Natural killer cell treated with Interleukin-12 subunit alpha and Interleukin-12 subunit beta and Interleukin-15 and Interleukin-18, amount 100 ng/mL, for 72 hours (primary cell): ENCODE measurements around the gene PDZRN4. TPM values are rescaled to one million over a fixed set of nuclear protein-coding genes. Genes with fewer than 3 reads are reported as not detected.
"Not testable (repeated sequence)": the region's sequence is repeated elsewhere in the genome, so short reads cannot be mapped to it uniquely, and the experiment has no call there.

Experiments
- ATAC-seq, 2 donors: fragments of 150-1000 bp; cut with Tn5 transposase in 1 of 2; sonication (Bioruptor Pico), chemical (Tn5 transposase) in 1 of 2; 2 replicates each; pipeline ENCODE4 v1.10.0; 2021
- DNase-seq: peaks from one replicate; pipeline ENCODE4 v3.0.0; 2022; ENCODE audit warnings: low spot score
- H3K27ac Mint-ChIP-seq, 2 donors: 1 replicate in 1 of 2; 2 replicates in 1 of 2; pipeline ENCODE4 v1.8.0; 2022; ENCODE audit warnings: mixed read lengths in 2 of 2, mild to moderate bottlenecking in 1 of 2, moderate library complexity in 1 of 2
- H3K27me3 Mint-ChIP-seq, 2 donors: 1 replicate in 1 of 2; 2 replicates in 1 of 2; pipeline ENCODE4 v1.8.0; 2022; ENCODE audit warnings: mixed read lengths in 2 of 2
- H3K36me3 Mint-ChIP-seq: one replicate; pipeline ENCODE4 v1.8.0; 2022; ENCODE audit warnings: mixed read lengths
- H3K4me1 Mint-ChIP-seq, 2 donors: 1 replicate in 1 of 2; 2 replicates in 1 of 2; pipeline ENCODE4 v1.8.0; 2022; ENCODE audit warnings: low read depth in 2 of 2, mixed read lengths in 2 of 2, mild to moderate bottlenecking in 1 of 2
- H3K4me3 Mint-ChIP-seq: one replicate; pipeline ENCODE4 v1.8.0; 2022; ENCODE audit warnings: mixed read lengths
- H3K9me3 Mint-ChIP-seq: 2 replicates; pipeline ENCODE4 v1.8.0; 2022; ENCODE audit warnings: mixed read lengths
- total RNA-seq, 2 donors: library from RNA; stranded (reverse); gene quantifications; one replicate each; pipeline ENCODE4 v1.2.3, GENCODE V29; 2022

PDZRN4 gene
- total RNA-seq, 2 donors from 2014 or later = not detected

DNA sequence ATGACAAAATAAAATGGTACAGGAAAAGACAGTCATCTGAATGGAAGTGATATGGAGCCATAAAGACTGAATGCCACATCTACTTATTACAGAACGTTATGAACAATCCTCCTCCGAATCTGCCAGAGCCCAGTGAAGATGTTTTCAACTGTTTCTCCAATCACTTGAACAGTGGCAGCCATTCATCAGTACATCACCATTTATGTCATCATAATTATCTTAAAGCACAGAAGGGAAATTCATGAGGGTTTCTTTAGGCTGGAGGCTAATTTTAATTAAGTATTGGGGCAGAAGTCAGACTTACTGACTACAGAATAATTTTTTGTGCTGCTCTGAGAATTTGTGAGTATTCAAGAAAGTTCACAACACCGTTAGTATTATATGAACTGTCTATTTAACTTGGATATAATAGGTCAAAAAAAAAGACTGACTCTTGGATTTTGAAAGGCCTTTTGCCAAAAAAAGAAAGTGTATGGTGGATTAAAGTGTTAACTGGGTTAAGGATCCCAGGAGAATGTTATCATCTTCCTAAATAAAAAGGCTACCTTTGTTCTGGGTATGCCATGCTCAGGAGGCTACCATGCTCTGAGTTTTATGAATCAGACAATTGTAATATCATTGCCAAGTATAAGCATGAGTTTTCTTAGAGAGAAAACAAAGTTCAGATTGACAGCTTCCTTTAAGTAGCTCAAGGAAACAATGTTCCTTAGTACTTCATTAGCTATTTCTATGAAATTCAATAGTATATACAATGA is 40.1 kb downstream of the PDZRN4 start:
- Mint-ChIP-seq H3K27me3 (no peaks in the 10 kb centered on the region), H3K36me3 (no peaks in the 10 kb centered on the region), H3K4me1 (peaks cover 0 to 3% of the 10 kb centered on the region in 2 donors), H3K4me3 (no peak overlapping the region), H3K9me3 (peaks cover 2% of the 10 kb centered on the region), H3K27ac (no peak overlapping the region)
- no peak for DNase-seq
- no peak for ATAC-seq

DNA sequence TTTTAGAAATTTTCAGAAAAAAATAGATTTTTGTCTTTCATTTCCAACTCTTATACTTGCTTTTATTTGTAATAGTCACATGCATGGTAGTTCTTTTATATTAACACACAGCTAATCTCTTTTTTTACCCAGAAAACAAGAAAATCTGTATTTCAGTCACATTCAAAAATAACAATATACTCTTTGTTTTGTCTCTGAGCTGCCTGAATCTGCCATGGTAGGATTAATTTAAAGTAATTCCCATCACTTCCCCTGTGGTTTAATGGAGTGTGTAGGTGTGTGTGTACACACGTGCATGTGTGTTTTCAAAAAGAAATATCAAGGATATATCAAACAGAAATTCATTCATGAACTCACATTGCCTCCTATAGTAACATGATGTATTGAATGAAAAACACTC is 42.6 kb downstream of the PDZRN4 start:
- no peak overlapping the region for H3K4me3 Mint-ChIP-seq
- DNase-seq = no peak
- no peak for ATAC-seq
- peaks cover 0 to 3% of the 10 kb centered on the region in 2 donors for H3K4me1 Mint-ChIP-seq
- peaks cover 2% of the 10 kb centered on the region for H3K9me3 Mint-ChIP-seq
- no peaks in the 10 kb centered on the region for H3K36me3 Mint-ChIP-seq
- H3K27me3 Mint-ChIP-seq = no peaks in the 10 kb centered on the region
- H3K27ac Mint-ChIP-seq = no peak overlapping the region

DNA sequence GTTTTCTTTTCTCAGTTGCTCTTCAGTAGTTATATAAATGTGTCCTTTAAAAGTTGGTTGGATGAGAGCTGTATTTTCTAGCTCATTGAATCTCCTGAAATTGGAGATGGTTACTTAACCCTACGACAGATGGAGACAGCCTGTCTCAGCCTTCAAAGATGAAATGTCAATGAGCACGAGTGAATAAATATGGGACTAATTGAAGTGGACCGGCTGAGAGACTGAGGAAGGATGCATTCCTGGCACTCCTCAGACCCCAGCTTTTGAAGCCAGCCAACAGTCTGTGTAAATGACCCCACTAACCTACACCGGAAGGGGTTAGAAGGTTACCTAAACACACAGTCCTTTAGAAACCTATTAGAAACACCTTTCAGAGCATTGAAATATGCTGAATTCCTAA is 46.6 kb downstream of the PDZRN4 start:
- ATAC-seq = no peak
- Mint-ChIP-seq H3K27ac (no peak overlapping the region), H3K9me3 (peaks cover 9% of the 10 kb centered on the region), H3K36me3 (no peaks in the 10 kb centered on the region), H3K4me1 (no peaks in the 10 kb centered on the region), H3K4me3 (no peak overlapping the region), H3K27me3 (no peaks in the 10 kb centered on the region)
- no peak for DNase-seq

DNA sequence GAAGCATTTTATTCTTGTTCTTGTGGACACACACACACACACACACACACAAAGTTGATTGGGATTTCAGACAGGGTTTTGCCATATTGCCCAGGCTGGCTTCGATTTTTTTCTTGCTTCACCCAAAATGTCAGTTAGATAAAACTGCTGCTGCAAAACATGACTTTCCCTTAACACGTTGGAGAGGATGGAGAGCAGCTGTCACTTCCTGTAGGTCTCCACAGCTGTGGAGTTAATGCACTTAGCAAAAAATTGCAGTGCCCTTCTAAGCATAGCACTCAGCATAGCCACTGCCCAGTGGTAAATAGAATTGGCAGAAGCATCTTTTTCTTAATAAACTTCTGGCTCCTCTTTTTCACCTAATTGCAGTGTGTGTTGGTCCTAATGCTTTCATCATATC is 54.5 kb downstream of the PDZRN4 start:
- Mint-ChIP-seq H3K27me3 (no peaks in the 10 kb centered on the region), H3K27ac (no peak overlapping the region), H3K4me3 (no peak overlapping the region), H3K36me3 (no peaks in the 10 kb centered on the region), H3K9me3 (peaks cover 14% of the 10 kb centered on the region), H3K4me1 (no peaks in the 10 kb centered on the region)
- DNase-seq (no peak), ATAC-seq (no peak)

- DNase-seq (no peak), ATAC-seq (no peak)
- Mint-ChIP-seq H3K4me1 (no peaks in the 10 kb centered on the region), H3K27ac (no peak overlapping the region), H3K9me3 (peaks cover 7% of the 10 kb centered on the region), H3K27me3 (no peaks in the 10 kb centered on the region), H3K4me3 (no peak overlapping the region), H3K36me3 (no peaks in the 10 kb centered on the region)
Observed at GRCh38 chr12:41248391-41248790, 60.3 kb downstream of the PDZRN4 start.

DNA sequence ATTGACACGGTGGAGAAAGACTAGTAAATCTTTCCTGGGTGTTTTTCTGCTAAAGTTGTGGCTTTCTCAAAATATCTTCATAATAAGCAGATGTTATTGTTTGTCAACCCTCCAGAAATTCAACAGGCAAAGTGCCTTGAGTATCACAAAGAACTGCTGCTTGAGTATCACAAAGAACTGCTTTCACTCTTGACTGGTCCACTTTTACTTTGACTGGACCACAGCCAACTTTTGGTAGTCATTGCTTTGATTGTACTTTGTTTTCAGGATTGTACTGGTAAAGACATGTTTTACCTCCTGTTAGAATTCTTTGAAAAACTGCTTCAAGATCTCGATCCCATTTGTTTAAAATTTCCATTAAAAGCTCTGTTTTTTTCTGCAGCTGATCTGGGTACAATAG is 62.6 kb downstream of the PDZRN4 start:
- H3K9me3 Mint-ChIP-seq = peaks cover under 1% of the 10 kb centered on the region
- no peak overlapping the region for H3K4me3 Mint-ChIP-seq
- no peaks in the 10 kb centered on the region for H3K27me3 Mint-ChIP-seq
- H3K36me3 Mint-ChIP-seq = no peaks in the 10 kb centered on the region
- DNase-seq = no peak
- H3K27ac Mint-ChIP-seq = no peak overlapping the region
- no peak for ATAC-seq
- H3K4me1 Mint-ChIP-seq = no peaks in the 10 kb centered on the region

- DNase-seq = no peak
- H3K4me1 Mint-ChIP-seq = no peaks in the 10 kb centered on the region
- H3K36me3 Mint-ChIP-seq = no peaks in the 10 kb centered on the region
- ATAC-seq = no peak
- H3K27ac Mint-ChIP-seq = no peak overlapping the region
- H3K9me3 Mint-ChIP-seq = peaks cover 4% of the 10 kb centered on the region
- no peaks in the 10 kb centered on the region for H3K27me3 Mint-ChIP-seq
- H3K4me3 Mint-ChIP-seq = no peak overlapping the region
Observed at GRCh38 chr12:41254004-41254914, 66.1 kb downstream of the PDZRN4 start.

- H3K27ac Mint-ChIP-seq, H3K4me3 Mint-ChIP-seq, H3K4me1 Mint-ChIP-seq, H3K9me3 Mint-ChIP-seq, DNase-seq, H3K27me3 Mint-ChIP-seq, H3K36me3 Mint-ChIP-seq, ATAC-seq: not testable (repeated sequence)
Observed at GRCh38 chr12:41263196-41263595, 75.1 kb downstream of the PDZRN4 start.

- Mint-ChIP-seq H3K36me3 (no peaks in the 10 kb centered on the region), H3K9me3 (no peaks in the 10 kb centered on the region), H3K27ac (no peak overlapping the region), H3K4me3 (no peak overlapping the region), H3K27me3 (no peaks in the 10 kb centered on the region), H3K4me1 (no peaks in the 10 kb centered on the region)
- DNase-seq (no peak), ATAC-seq (no peak)
Observed at GRCh38 chr12:41264281-41264680, 76.2 kb downstream of the PDZRN4 start.

GRCh38 chr12:41269056-41269455 is 80.9 kb downstream of the PDZRN4 start:
- no peaks in the 10 kb centered on the region for H3K9me3 Mint-ChIP-seq
- no peaks in the 10 kb centered on the region for H3K27me3 Mint-ChIP-seq
- H3K27ac Mint-ChIP-seq = no peak overlapping the region
- H3K4me1 Mint-ChIP-seq = no peaks in the 10 kb centered on the region
- H3K4me3 Mint-ChIP-seq = no peak overlapping the region
- ATAC-seq (no peak), DNase-seq (no peak)
- no peaks in the 10 kb centered on the region for H3K36me3 Mint-ChIP-seq

DNA sequence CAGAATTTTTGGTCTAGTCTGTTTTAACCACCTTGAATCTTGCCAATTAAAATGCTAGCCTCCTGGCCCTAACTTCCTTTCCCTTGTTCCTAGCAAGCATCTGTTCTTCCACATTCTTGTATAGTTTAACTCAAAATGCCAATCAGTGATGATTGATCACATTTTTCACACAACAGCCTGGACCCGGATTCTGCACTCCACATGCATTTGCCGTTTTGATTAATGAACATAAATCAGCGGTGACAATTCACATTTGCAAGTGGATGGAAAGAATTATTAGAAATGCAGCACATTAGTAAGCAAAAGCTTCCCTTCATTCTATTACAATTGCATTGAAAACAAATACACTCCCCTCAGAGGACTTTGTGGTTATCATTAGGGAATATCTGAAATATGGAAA is 83.4 kb downstream of the PDZRN4 start:
- H3K27ac Mint-ChIP-seq = no peak overlapping the region
- no peaks in the 10 kb centered on the region for H3K9me3 Mint-ChIP-seq
- DNase-seq (no peak), ATAC-seq (no peak)
- H3K36me3 Mint-ChIP-seq = no peaks in the 10 kb centered on the region
- peaks cover 2 to 6% of the 10 kb centered on the region in 2 donors for H3K27me3 Mint-ChIP-seq
- H3K4me1 Mint-ChIP-seq = no peaks in the 10 kb centered on the region
- no peak overlapping the region for H3K4me3 Mint-ChIP-seq

DNA sequence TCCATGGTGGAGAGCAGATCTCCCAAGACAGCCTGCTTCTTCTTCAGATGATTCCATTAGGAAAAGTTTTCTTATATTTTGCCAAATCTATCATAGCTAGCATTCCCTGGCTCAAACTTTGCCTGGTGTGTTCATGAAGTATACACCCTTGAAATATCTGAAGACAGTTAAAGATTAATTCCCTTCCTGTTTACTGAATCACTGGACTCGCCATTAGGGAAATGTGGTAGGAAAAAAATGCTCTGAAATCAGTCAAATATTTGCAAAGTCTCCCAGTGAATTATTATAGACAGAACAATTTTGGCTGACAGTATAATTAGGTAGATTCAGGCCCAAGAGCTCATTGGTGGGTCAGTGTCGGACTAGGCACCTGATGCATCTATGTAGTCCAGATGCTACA is 86.5 kb downstream of the PDZRN4 start:
- DNase-seq (no peak), ATAC-seq (no peak)
- H3K36me3 Mint-ChIP-seq = no peaks in the 10 kb centered on the region
- no peaks in the 10 kb centered on the region for H3K9me3 Mint-ChIP-seq
- peaks cover 2 to 6% of the 10 kb centered on the region in 2 donors for H3K27me3 Mint-ChIP-seq
- H3K4me3 Mint-ChIP-seq = no peak overlapping the region
- no peak overlapping the region for H3K27ac Mint-ChIP-seq
- H3K4me1 Mint-ChIP-seq = no peaks in the 10 kb centered on the region

DNA sequence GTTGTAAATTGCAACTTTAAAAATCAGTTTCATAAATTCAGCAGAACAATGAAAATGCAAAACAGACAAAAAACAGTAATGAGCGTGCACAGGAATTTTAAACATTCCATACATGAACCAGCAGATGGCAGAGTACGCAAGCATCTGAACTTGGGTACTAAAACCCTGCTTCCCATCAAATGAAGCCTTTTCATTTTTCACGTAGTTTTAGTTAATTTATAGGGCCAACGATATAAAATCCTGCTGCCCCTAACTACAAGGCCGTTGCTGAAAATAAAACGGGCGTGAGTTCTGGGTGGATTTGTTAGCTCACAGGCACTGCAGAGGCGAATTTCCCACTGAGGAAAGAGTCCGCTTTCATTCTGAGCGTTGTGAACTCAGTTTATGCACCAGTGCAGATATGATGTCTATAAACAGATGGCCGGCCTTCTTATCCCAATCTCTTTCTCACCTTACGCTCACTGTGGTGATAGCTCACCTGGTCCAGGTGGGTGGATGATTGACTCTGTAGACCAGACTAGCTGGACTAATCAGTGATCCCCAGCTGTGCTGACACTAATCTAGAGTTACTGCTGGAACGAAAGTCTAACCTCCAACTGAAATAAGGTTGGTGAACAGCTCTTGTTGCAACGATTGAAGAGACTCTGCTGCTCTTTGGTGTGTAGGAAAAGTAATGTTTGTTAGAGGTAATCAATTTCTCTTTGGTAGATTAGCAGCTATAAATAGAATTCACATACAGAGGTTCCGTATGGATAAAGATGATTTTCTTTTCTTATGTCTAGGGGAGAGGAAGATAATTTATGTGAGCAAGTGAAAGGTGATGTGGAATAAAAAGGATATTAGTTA is 89.2 kb downstream of the PDZRN4 start:
- H3K4me3 Mint-ChIP-seq = no peak overlapping the region
- no peaks in the 10 kb centered on the region for H3K4me1 Mint-ChIP-seq
- DNase-seq (no peak), ATAC-seq (no peak)
- H3K9me3 Mint-ChIP-seq = no peaks in the 10 kb centered on the region
- peaks cover 2 to 6% of the 10 kb centered on the region in 2 donors for H3K27me3 Mint-ChIP-seq
- H3K27ac Mint-ChIP-seq = no peak overlapping the region
- H3K36me3 Mint-ChIP-seq = no peaks in the 10 kb centered on the region

GRCh38 chr12:41277946-41278267 is 89.8 kb downstream of the PDZRN4 start:
- no peak for DNase-seq
- H3K27ac Mint-ChIP-seq = no peak overlapping the region
- no peaks in the 10 kb centered on the region for H3K36me3 Mint-ChIP-seq
- H3K27me3 Mint-ChIP-seq = peaks cover 2 to 6% of the 10 kb centered on the region in 2 donors
- H3K4me3 Mint-ChIP-seq = no peak overlapping the region
- no peak for ATAC-seq
- no peaks in the 10 kb centered on the region for H3K4me1 Mint-ChIP-seq
- no peaks in the 10 kb centered on the region for H3K9me3 Mint-ChIP-seq
